Liver (tissue), 3 donors: ENCODE measurements around the gene ODC1.

Experiments
- EGR1 ChIP-seq, 2 donors: IDR thresholded peaks; 2 replicates each; pipeline ENCODE4 v1.6.1; 2016 to 2018; ENCODE audit warnings: antibody characterized with exemption in 2 of 2, low read depth in 2 of 2
- FOXA1 ChIP-seq: IDR thresholded peaks from 2 replicates; pipeline ENCODE4 v1.6.1; 2016; ENCODE audit warnings: antibody characterized with exemption
- GABPA ChIP-seq, 2 donors: IDR thresholded peaks in 1 of 2; conservative IDR thresholded peaks in 1 of 2; 2 replicates each; pipeline ENCODE4 v1.6.1; 2016; ENCODE audit warnings: antibody characterized with exemption in 2 of 2, mild to moderate bottlenecking in 1 of 2, moderate library complexity in 1 of 2
- JUND ChIP-seq, 2 donors: IDR thresholded peaks; 2 replicates each; pipeline ENCODE4 v1.6.1; 2016; ENCODE audit warnings: antibody characterized with exemption in 2 of 2
- RAD21 ChIP-seq, 2 donors: IDR thresholded peaks; 2 replicates each; pipeline ENCODE4 v1.6.1; 2016; ENCODE audit warnings: antibody characterized with exemption in 2 of 2, mild to moderate bottlenecking in 2 of 2
- TF ChIP-seq, protein P1 (sequence below): fragments of 150-350 bp; IDR thresholded peaks from 2 replicates; pipeline ENCODE4 v1.5.1; 2017; ENCODE audit warnings: improper control_type of control experiment, low read depth, low read length; ENCODE audit not compliant: missing input control
- TF ChIP-seq, protein P2 (sequence below): IDR thresholded peaks from 2 replicates; pipeline ENCODE4 v1.6.1; 2016; ENCODE audit warnings: antibody characterized with exemption, mild to moderate bottlenecking
- TF ChIP-seq, protein P3 (sequence below): IDR thresholded peaks from 2 replicates; pipeline ENCODE4 v1.6.1; 2016; ENCODE audit warnings: antibody characterized with exemption
- donor health status: healthy.
- donor health status: healthy.

DNA sequence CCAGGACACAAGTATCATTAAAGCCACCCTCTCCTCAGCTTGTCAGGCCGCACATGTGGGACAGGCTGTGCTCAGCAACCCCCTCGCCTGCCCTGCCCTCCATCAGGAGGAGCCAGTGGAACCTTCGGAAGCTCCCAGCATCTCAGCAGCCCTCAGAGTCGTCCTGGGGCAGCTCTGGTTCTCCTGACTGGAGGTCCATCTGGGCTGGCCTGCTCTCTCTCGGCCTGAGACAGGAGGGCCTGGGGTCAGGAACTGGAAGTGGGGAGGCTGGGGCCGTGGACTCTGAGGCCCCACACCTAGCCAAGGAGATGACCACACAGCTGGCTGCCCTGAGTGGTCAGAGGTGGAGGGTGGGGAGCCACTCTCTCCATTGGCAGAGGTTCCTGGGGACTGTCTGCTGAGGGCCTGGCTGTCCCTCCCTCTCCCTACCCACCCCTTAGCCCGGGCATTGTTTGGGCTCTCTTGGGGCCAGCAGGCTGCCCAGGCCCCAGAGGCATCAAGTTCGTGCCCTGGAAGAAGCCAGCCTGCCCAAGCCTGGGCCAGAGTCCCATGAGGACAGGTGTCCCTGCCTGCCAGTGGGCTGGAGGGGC lies 23.1 kb downstream of the ODC1 start:
- TF ChIP-seq, protein P1, sequence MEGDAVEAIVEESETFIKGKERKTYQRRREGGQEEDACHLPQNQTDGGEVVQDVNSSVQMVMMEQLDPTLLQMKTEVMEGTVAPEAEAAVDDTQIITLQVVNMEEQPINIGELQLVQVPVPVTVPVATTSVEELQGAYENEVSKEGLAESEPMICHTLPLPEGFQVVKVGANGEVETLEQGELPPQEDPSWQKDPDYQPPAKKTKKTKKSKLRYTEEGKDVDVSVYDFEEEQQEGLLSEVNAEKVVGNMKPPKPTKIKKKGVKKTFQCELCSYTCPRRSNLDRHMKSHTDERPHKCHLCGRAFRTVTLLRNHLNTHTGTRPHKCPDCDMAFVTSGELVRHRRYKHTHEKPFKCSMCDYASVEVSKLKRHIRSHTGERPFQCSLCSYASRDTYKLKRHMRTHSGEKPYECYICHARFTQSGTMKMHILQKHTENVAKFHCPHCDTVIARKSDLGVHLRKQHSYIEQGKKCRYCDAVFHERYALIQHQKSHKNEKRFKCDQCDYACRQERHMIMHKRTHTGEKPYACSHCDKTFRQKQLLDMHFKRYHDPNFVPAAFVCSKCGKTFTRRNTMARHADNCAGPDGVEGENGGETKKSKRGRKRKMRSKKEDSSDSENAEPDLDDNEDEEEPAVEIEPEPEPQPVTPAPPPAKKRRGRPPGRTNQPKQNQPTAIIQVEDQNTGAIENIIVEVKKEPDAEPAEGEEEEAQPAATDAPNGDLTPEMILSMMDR: no peak
- no peak for TF ChIP-seq EGR1 (IDR thresholded peaks at IDR 0.05; ENCODE audit: low read depth in 2 of 2)
- no peak for TF ChIP-seq FOXA1
- TF ChIP-seq, protein P2, sequence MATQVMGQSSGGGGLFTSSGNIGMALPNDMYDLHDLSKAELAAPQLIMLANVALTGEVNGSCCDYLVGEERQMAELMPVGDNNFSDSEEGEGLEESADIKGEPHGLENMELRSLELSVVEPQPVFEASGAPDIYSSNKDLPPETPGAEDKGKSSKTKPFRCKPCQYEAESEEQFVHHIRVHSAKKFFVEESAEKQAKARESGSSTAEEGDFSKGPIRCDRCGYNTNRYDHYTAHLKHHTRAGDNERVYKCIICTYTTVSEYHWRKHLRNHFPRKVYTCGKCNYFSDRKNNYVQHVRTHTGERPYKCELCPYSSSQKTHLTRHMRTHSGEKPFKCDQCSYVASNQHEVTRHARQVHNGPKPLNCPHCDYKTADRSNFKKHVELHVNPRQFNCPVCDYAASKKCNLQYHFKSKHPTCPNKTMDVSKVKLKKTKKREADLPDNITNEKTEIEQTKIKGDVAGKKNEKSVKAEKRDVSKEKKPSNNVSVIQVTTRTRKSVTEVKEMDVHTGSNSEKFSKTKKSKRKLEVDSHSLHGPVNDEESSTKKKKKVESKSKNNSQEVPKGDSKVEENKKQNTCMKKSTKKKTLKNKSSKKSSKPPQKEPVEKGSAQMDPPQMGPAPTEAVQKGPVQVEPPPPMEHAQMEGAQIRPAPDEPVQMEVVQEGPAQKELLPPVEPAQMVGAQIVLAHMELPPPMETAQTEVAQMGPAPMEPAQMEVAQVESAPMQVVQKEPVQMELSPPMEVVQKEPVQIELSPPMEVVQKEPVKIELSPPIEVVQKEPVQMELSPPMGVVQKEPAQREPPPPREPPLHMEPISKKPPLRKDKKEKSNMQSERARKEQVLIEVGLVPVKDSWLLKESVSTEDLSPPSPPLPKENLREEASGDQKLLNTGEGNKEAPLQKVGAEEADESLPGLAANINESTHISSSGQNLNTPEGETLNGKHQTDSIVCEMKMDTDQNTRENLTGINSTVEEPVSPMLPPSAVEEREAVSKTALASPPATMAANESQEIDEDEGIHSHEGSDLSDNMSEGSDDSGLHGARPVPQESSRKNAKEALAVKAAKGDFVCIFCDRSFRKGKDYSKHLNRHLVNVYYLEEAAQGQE: no peak
- TF ChIP-seq JUND (IDR thresholded peaks at IDR 0.05): no peak
- TF ChIP-seq, protein P3, sequence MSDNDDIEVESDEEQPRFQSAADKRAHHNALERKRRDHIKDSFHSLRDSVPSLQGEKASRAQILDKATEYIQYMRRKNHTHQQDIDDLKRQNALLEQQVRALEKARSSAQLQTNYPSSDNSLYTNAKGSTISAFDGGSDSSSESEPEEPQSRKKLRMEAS: no peak
- TF ChIP-seq RAD21 (IDR thresholded peaks at IDR 0.05): no peak
- TF ChIP-seq GABPA (IDR thresholded peaks at IDR 0.05 in 1 of 2, conservative IDR thresholded peaks at IDR 0.05 in 1 of 2): no peak
